PC-9 (cell line): ENCODE measurements around the gene GDF7.

Source experiments
- EZH2 ChIP-seq: fragments of 200-600 bp; sonication (generic); IDR thresholded peaks from 2 replicates; pipeline ENCODE4 v1.8.0; 2017; ENCODE audit warnings: antibody characterized with exemption, low read depth
- TF ChIP-seq, protein P1 (sequence below): fragments of 200-600 bp; sonication (generic); conservative IDR thresholded peaks from 2 replicates; pipeline ENCODE4 v1.6.1; 2017; ENCODE audit warnings: mixed run types, antibody characterized with exemption, mild to moderate bottlenecking, moderate library complexity

DNA sequence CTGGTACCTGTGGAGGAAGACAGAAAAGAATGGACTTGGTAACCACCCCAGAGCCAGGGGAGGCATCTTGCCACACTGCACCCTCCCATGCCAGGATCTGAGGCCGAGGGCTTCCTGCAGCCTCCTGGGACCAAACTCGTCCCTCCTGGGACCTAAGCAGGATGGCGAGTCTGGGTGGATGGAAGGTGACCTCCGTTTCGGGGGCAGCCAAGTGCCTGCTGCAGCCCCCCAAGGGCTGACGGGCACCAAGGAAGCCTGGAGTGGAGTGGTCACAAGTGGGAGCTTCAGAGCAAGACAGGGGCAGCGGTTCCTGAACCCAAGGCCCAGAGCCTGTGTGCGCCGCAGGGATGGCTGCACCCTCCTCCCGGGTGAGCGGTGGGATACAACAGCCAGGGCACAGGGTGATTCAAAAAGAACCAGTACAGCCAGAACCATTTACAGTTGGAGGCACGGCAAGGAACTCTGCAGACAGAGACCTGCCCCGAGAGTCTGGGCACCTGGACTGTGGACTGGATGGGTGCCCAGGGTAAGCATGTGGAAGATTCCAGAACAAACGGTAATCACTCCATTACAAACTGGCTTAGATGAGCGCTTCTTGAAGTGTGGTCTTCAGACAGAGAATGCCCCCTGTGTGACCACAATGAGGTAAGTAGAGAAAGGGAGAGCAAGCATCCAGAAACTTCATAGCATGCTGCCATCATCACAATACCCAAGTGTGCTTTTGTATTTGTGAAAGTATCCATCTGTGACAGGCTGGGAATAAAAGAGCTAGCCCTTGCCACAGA is 28.1 kb upstream of the GDF7 start:
- TF ChIP-seq, protein P1, sequence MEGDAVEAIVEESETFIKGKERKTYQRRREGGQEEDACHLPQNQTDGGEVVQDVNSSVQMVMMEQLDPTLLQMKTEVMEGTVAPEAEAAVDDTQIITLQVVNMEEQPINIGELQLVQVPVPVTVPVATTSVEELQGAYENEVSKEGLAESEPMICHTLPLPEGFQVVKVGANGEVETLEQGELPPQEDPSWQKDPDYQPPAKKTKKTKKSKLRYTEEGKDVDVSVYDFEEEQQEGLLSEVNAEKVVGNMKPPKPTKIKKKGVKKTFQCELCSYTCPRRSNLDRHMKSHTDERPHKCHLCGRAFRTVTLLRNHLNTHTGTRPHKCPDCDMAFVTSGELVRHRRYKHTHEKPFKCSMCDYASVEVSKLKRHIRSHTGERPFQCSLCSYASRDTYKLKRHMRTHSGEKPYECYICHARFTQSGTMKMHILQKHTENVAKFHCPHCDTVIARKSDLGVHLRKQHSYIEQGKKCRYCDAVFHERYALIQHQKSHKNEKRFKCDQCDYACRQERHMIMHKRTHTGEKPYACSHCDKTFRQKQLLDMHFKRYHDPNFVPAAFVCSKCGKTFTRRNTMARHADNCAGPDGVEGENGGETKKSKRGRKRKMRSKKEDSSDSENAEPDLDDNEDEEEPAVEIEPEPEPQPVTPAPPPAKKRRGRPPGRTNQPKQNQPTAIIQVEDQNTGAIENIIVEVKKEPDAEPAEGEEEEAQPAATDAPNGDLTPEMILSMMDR, result no peak
- TF ChIP-seq EZH2, result no peak
